ENCODE results near the gene NPC2.

Gene NPC2

GRCh38 chr14:74519316-74520074 lies 26.4 kb upstream of the NPC2 start:
- DNase-seq (ENCODE audit: low read depth), result no peak

GRCh38 chr14:74518221-74518620 lies 25.1 kb upstream of the NPC2 start:
- DNase-seq (ENCODE audit: low read depth), result no peak

- no peak for DNase-seq (ENCODE audit: low read depth)
These were observed 24.6 kb upstream of the NPC2 start for GRCh38 chr14:74517731-74518130.

DNA sequence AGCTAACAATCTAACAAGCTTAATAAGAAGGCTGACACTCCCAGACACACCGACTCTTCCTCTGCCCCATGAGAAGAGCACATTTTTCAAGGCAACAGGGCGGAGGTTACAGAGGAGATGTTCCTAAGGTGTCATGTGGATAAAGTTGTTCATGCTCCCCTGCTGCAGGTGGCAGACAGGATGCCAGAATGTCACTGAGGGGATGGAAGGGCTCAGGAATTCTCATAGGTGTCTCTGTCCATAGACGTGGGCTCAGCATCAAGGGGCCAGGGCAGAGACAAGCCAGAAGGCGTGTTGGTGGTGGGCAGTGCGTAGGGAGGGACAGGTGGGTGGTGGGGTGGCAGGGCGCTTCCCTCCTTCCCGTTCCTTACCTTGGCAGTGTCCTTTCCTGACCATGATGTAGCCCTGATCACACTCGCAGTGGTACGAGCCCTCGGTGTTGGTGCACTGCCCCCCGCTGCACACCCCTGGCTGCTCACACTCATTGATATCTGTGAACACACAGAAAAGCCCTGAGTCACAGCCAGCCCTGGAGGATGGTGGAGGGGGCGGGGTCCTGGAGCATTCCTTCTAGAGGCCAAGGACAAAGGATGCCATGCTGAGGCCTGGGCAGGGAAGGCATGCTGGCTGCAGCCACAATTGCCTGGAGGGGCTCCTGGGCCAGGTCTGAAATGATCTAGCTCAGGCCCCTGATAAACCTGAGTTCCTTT lies 23.5 kb upstream of the NPC2 start:
- no peak for DNase-seq (ENCODE audit: low read depth)

DNA sequence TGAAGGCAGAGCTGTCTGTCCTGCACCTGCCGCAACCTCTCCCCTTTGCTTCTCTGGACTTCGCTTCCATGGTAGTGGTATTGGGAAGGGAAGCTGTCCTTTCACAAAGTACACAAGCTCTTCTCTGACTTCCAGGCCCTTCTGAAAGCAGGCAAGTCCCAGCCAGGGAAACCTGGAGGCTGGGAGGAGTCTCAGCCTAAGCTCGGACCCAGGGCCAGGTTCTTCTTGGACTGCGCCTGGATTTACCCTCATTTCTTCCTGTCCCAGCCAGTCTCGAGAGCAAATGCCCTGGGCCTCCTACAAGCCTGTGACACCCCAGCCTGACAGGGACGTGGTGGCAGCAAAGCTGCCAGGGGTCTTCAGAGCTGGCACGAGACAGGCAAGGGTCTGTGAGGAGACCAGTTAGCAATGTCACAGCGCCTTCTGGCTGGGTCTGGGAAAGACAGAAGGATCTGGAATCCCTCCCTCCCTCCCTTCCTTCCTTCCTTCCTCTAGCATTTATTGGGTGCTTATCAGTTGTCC lies 22.8 kb upstream of the NPC2 start:
- DNase-seq (ENCODE audit: low read depth), result no peak

- no peak for DNase-seq (ENCODE audit: low read depth)
These were observed 21.4 kb upstream of the NPC2 start for GRCh38 chr14:74514471-74514941.

DNA sequence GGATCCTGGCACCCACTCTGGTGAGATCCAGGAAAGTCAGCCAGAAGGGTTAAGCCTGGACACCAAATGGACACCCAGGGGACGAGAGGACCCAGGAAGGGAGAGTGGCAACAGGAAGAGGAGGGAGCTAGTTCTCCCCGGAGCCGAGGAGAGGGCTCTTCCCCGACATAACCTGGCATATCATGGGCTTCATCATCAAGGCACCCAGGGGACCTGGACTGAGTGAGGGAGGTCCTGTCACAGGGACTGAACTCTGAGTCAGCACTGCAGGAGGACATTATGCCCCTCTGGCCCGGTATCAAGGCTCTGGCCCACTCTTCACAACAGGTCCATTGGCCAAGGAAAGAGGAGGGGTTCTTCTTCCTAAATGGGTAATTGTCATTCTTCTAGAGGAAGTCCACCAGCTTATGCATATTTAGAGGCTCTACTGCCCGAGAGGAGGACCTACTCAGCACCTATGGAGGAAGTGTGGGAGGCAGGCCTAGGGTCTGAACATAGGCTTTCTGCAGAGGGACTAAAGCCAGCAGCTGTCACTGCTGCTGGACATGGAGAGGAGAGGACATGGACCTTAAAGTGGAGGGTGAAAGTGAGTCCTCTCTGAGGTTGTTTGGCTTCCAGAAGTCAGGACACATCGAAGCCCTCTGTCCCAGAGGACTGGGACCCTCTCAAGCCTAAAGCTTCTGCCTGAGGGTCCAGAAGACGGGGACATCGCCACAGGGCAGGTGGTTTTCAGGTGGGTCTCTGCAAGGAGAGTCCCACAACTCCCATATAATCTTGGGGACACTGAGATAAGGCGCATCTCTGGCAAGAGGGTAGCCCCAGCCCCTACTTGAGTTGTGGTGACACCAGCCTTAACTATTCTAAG lies 19.1 kb upstream of the NPC2 start:
- DNase-seq (ENCODE audit: low read depth), result no peak

DNA sequence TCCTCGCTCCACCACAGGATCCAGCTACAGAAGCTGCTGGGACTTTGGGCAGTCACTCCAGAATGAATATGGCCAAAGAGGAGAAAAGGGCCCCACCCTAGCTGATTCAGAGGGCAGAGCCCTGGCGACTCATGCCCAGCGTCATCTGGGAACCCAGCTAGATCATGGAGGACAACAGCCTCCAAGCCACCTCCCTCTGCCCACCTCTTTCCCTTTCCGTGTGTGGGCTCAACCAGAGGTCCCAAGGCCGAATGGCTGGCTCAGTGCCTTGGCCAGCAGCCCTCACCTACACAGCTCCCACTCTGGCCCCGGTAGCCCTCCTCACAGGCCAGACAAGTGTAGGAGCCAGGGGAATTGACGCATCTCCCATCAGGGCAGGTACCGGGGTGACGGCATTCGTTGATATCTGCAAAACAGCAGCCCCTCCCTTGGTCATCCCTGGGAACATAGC lies 17.9 kb upstream of the NPC2 start:
- DNase-seq (ENCODE audit: low read depth), result no peak

DNA sequence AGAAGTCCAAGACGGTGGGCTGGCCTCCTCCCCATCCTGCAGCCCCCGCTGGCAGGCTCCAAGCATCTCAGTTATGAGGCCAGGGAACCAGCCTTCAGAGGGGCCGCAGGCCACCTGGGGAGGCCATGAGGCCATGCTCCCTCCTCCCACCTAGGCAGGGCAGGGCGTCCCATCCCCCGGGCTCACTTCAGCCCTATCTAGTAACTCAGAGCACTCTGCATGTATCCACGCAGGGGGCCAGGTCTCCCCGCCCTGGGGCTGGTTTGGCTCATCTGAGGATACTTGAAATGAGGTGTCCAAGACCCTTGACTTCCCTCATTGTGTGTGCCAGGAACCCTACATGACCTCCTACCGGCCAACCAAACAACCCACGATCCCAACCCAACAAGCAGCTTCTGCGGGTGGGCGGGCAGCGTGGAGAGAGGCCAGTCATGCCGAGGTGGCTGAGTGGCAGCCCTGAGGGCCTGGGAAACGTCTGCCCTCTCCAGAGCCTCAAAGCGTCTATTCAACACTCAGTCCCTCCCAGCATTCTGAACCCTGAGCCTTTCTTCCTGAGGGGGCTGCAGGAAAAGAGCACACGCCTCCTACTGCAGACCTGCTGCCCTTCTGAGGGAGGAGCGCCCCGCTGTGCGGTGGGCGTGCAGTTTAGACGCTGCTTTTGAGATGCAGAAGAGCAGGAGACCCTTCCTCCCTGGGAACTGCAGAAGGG lies 17.3 kb upstream of the NPC2 start:
- DNase-seq (ENCODE audit: low read depth), result no peak

DNA sequence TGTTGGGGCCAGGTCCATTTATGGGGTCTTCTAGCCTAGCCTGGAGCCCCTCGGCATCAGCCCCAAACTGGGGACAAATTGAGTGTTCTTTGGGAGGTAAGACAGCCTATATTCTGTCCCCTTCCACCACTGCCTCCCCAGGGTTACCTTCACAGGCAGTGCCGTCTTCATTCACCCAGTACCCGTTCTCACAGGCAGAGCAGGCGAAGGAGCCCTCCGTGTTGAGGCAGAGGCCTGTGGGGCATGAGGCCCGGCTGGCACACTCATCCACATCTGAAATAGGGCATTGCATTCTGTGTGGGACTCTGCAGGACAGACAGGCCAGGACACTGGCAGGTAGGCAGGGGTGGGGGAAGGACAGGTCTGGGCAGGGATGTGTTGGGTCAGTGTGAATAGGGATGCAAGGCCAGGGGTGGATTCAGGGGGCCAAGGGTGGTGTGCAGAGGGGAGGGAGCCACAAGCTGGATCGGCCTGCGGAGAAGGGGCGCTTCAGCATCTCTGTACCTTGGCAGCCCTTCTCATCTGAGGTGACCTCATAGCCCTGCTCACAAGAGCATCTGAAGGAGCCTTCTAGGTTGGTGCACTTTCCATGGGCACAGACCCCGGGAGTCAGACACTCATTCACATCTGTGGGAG lies 16.6 kb upstream of the NPC2 start:
- no peak for DNase-seq (ENCODE audit: low read depth)

GRCh38 chr14:74508844-74509428 lies 15.8 kb upstream of the NPC2 start:
- DNase-seq (ENCODE audit: low read depth), result no peak

GRCh38 chr14:74508292-74508731 lies 15.2 kb upstream of the NPC2 start:
- DNase-seq (ENCODE audit: low read depth), result no peak

DNA sequence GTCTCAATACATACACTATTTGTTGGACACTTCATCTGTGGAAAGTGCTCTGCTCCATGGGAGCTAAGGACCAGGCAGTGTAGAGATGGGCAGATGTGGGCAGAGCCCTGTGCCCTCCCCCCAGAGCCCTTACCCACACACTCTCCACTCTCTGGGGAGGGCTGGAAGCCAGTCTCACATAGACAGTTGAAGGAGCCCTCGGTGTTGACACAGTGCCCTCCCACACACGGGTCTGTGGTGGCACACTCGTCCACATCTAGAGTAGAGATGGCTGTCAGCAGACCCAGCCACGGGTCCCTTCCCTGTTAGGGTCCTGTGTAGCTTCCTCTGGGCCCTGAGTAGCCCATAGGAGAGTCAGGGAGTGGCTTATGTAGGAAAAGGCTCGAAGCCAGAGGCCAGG lies 14.7 kb upstream of the NPC2 start:
- DNase-seq (ENCODE audit: low read depth), result no peak

DNA sequence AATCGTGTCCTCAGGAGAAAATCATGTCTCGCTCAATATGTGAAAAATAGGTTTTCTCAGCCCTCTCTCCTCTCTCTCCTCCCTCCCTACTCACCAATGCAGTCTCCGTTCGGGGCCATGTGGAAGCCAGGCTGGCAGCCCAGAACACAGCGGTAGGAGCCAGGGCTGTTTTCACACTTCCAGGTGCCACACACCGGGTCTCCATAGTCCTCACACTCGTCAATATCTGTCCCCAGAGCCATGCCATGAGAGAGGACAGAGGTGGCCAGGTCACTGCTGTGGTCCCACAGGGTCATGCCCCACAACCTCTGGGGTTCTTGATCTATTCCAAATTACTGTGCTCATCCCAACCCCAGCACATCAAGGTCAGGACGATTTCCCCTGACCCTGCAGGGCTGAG lies 14.0 kb upstream of the NPC2 start:
- no peak for DNase-seq (ENCODE audit: low read depth)

GRCh38 chr14:74506411-74506851 lies 13.3 kb upstream of the NPC2 start:
- no peak for DNase-seq (ENCODE audit: low read depth)

DNA sequence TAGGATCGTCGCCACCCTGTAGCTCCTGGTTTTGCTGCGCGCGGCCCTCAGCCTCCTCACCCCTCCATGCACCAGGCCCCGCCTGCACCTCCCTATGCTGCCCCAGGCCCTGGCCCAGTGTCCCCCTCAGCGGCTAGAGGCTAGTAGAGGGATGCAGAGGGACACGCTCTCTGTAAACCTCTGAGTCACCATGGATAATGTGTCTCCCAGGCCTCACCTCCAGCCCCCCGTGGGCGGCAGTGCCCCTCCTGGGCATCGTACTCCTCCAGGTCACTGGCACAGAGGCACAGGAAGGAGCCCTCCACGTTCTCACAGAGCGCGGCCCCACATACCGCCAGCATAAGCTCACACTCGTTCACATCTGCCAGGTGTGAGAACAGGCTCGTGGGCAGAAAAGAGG lies 12.7 kb upstream of the NPC2 start:
- DNase-seq (ENCODE audit: low read depth), result no peak

DNA sequence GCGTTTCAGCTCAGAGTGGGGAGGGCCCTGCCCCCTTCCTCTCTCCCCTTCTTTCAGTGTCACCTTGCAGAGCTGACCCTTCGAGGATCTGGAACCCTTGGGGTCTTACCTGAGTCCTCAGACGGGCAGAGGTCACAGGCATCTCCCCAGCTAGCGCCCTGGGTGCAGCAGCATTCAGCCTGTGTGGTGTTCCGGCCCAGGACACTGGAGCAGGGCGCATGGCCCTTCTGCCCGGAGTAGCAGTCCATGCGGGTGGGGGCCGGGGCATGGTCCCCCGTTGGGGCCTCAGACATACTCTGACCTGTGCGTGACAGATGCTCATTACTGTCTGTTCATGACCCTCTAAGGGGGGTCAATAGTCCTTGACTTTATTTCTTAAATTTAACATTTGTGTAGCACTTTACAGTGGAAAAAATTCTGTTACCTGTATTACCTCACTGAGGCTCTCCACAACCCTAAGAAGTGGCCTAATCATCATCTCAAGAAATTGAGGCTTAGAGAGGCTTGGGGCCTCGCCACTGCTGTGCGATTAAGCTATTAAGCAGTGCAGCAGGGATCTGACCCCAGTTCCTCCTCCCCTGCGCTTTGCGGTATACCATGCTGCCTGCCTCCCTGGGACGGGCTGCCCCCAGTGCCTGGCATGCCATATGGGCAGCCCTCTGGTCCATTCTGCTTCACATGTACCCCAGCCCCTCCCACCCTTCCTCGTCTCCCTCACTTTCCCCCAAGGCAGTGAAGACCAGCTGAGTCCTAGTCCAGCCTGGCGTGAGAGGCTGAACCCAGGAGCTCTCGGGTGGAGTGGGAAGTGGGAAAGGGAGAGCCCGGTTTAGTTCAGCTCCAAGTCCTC lies 12.0 kb upstream of the NPC2 start:
- no peak for DNase-seq (ENCODE audit: low read depth)

DNA sequence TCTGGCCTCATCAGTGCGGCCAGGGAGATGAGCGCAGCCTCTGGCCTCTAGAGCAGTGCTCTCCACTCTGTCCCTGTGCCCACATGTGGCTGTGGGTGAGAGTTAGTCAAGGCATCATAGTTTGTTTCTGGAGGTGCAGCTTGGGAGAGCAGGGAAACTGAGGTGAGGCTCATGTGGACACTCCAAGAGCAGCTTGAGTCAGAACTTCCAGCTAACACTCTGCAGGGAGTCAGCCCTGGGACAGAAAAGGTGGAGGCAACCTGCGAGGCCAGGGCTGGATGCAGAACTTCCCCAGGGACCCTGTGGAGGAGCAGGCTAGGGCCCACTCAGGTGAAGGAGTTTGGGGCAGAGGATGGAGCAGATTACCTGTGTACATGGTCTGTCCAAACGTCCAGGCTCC lies 11.3 kb upstream of the NPC2 start:
- no peak for DNase-seq (ENCODE audit: low read depth)

DNA sequence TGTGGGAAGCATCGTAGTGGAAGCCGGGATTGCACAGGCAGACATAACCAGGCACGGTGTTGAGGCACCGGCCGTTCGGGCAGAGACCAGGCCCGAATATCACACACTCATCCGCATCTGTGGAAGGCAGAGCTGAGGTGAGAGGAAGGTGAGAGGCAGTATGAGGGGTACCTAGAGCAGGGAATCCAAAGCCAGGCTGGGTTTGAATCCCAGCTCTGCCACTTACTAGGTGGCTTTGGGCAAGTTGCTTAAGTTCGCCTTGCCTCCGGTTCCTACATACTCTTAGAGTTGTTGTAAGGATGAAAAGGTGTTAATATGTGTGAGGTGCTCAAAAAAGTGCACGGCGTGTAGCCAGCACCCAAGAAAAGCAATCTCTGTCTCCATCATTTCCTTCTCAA lies 10.8 kb upstream of the NPC2 start:
- no peak for DNase-seq (ENCODE audit: low read depth)
